ENCODE measurements around the gene ZNF536. TPM values are rescaled to one million over a fixed set of nuclear protein-coding genes. Genes with fewer than 3 reads are reported as not detected.

Gene ZNF536
- total and polyA plus RNA-seq, 7 donors = 0.01 to 0.94 (median 0.20) TPM; not detected in 1

GRCh38 chr19:30406220-30407067 lies 34.3 kb downstream of the ZNF536 start:
- H3K27ac ChIP-seq = no peak overlapping the region
- H3K9me3 ChIP-seq = no peaks in the 10 kb centered on the region
- ATAC-seq (peak in 3 of 4 donors; percentile 55 to 73 (median 65)), DNase-seq (no peak)
- H3K36me3 ChIP-seq (ENCODE audit: insufficient read depth in 1 of 2, low read depth in 1 of 2) = no peaks in the 10 kb centered on the region
- TF ChIP-seq, protein P1, sequence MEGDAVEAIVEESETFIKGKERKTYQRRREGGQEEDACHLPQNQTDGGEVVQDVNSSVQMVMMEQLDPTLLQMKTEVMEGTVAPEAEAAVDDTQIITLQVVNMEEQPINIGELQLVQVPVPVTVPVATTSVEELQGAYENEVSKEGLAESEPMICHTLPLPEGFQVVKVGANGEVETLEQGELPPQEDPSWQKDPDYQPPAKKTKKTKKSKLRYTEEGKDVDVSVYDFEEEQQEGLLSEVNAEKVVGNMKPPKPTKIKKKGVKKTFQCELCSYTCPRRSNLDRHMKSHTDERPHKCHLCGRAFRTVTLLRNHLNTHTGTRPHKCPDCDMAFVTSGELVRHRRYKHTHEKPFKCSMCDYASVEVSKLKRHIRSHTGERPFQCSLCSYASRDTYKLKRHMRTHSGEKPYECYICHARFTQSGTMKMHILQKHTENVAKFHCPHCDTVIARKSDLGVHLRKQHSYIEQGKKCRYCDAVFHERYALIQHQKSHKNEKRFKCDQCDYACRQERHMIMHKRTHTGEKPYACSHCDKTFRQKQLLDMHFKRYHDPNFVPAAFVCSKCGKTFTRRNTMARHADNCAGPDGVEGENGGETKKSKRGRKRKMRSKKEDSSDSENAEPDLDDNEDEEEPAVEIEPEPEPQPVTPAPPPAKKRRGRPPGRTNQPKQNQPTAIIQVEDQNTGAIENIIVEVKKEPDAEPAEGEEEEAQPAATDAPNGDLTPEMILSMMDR (IDR thresholded peaks at IDR 0.05) = peak; percentile 30
- no peaks in the 10 kb centered on the region for H3K4me1 ChIP-seq
- WGBS, 3 donors = 51 to 53% (median 52%) methylated on average over 13 of the region's 13 CpGs
- no peaks in the 10 kb centered on the region for H3K27me3 ChIP-seq (ENCODE audit: insufficient read depth in 3 of 3, low read length in 2 of 3)
- intact Hi-C loops (cut with DNase I) = loop anchor here in 1 of 2 donors (10.0 kb wide), 1 partner anchor 182 kb away; no protein-coding TSS in a partner anchor
- H3K4me3 ChIP-seq = no peak overlapping the region

DNA sequence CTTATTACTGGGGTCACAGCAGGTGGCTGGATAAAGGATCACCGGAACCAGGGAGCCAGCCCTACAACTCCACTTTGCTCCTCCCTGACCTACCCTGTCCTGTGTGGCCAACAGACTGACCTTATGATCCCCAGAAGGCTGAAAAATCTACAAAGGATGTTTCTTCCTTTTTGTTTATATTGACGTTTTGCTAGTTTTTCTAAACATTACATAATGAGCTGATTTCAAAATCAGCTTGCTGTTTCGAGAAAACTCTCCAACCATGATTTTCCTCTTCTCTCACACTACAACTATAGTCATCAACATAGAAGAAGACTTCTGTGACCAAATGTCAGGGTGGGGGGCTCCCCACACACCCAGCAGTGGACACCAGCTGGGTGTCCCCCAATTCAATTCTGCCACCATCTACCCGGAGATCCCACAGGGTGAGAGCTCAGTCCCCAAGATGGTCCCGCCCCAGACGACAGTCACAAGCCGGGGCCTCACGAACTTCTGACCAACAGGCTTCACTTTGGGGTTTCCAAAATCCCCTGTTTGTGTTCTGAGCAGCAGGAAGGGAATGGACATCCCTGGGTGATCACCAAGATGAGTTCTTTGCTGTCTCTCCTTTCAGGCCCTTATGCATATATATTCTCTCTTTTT lies 35.0 kb downstream of the ZNF536 start:
- DNase-seq (no peak), ATAC-seq (no peak)
- TF ChIP-seq, protein P1 (IDR thresholded peaks at IDR 0.05) = no peak
- no peaks in the 10 kb centered on the region for H3K4me1 ChIP-seq
- intact Hi-C loops (cut with DNase I) = loop anchor here in 1 of 2 donors (10.0 kb wide), 1 partner anchor 182 kb away; no protein-coding TSS in a partner anchor
- H3K27ac ChIP-seq = no peak overlapping the region
- H3K4me3 ChIP-seq = no peak overlapping the region
- no peaks in the 10 kb centered on the region for H3K36me3 ChIP-seq (ENCODE audit: insufficient read depth in 1 of 2, low read depth in 1 of 2)
- H3K27me3 ChIP-seq (ENCODE audit: insufficient read depth in 3 of 3, low read length in 2 of 3) = no peaks in the 10 kb centered on the region
- no peaks in the 10 kb centered on the region for H3K9me3 ChIP-seq
- WGBS, 3 donors = 81 to 86% (median 84%) methylated on average over 8 of the region's 8 CpGs

- H3K27me3 ChIP-seq (ENCODE audit: insufficient read depth in 3 of 3, low read length in 2 of 3) = no peaks in the 10 kb centered on the region
- H3K9me3 ChIP-seq = no peaks in the 10 kb centered on the region
- TF ChIP-seq, protein P1 (IDR thresholded peaks at IDR 0.05) = no peak
- no peak overlapping the region for H3K27ac ChIP-seq
- DNase-seq (no peak), ATAC-seq (no peak)
- H3K36me3 ChIP-seq (ENCODE audit: insufficient read depth in 1 of 2, low read depth in 1 of 2) = no peaks in the 10 kb centered on the region
- intact Hi-C loops (cut with DNase I) = loop anchor here in 1 of 2 donors (10.0 kb wide), 1 partner anchor 184 kb away; no protein-coding TSS in a partner anchor
- WGBS, 3 donors = 87 to 97% (median 93%) methylated on average over 3 of the region's 3 CpGs
- H3K4me3 ChIP-seq = no peak overlapping the region
- no peaks in the 10 kb centered on the region for H3K4me1 ChIP-seq
These were observed 36.6 kb downstream of the ZNF536 start for GRCh38 chr19:30408734-30409301.

GRCh38 chr19:30411714-30412113 lies 39.5 kb downstream of the ZNF536 start:
- Histone ChIP-seq H3K27me3 (ENCODE audit: insufficient read depth in 3 of 3, low read length in 2 of 3) (no peaks in the 10 kb centered on the region), H3K4me1 (no peaks in the 10 kb centered on the region), H3K4me3 (no peak overlapping the region), H3K36me3 (ENCODE audit: insufficient read depth in 1 of 2, low read depth in 1 of 2) (no peaks in the 10 kb centered on the region), H3K9me3 (no peaks in the 10 kb centered on the region), H3K27ac (no peak overlapping the region)
- TF ChIP-seq, protein P1 (IDR thresholded peaks at IDR 0.05) = no peak
- DNase-seq = no peak
- WGBS, 3 donors = 81 to 92% (median 85%) methylated on average over 1 of the region's 1 CpG
- intact Hi-C loops (cut with DNase I) = no loop called here
- ATAC-seq = no peak
